Fibroblast of lung (primary cell): ENCODE data around the gene ITGA3. TPM values are rescaled to one million over a fixed set of nuclear protein-coding genes. Genes with fewer than 3 reads are reported as not detected.
A peak's percentile ranks its signal among the peaks of the same experiment; 100 is the strongest.

Experiments
- DNase-seq, 2 donors: peaks; one replicate each; pipeline versions ENCODE4 v3.0.0 to v3.0.0-alpha.2; 2010; ENCODE audit warnings: low read depth in 2 of 2
- H2AFZ ChIP-seq: 2 replicates; pipeline ENCODE4 v1.5.1; 2012; ENCODE audit warnings: low read length, control low read depth, inconsistent platforms
- H3K27ac ChIP-seq: 2 replicates; pipeline ENCODE4 v1.5.1; 2011; ENCODE audit warnings: low read length, control low read depth; ENCODE audit not compliant: insufficient read depth
- H3K27me3 ChIP-seq: 2 replicates; pipeline ENCODE4 v1.5.1; 2011; ENCODE audit warnings: mild to moderate bottlenecking, low read length; ENCODE audit not compliant: control insufficient read depth, insufficient read depth
- H3K36me3 ChIP-seq: 2 replicates; pipeline ENCODE4 v1.5.1; 2011; ENCODE audit warnings: low read length; ENCODE audit not compliant: control insufficient read depth, insufficient read depth
- H3K4me1 ChIP-seq: 2 replicates; pipeline ENCODE4 v1.5.1; 2011; ENCODE audit warnings: low read length; ENCODE audit not compliant: control insufficient read depth, insufficient read depth; ENCODE audit errors: extremely low read depth
- H3K4me2 ChIP-seq: 2 replicates; pipeline ENCODE4 v1.5.1; 2011; ENCODE audit warnings: low read length, control low read depth; ENCODE audit not compliant: insufficient read depth; ENCODE audit errors: extremely low read depth
- H3K4me3 ChIP-seq, 4 experiments: fragments of 200-600 bp in 1 of 4; sonication (generic) in 1 of 4; replicated peaks in 1 of 4; 2 replicates each; pipeline ENCODE4 v1.5.1; 2011 to 2016; ENCODE audit warnings: low read length in 4 of 4, low read depth in 3 of 4, mild to moderate bottlenecking in 3 of 4, control low read depth in 2 of 4, inconsistent platforms in 1 of 4, mixed read lengths in 1 of 4; ENCODE audit not compliant: insufficient read depth in 1 of 4; ENCODE audit errors: control extremely low read depth in 1 of 4
- H3K79me2 ChIP-seq: 2 replicates; pipeline ENCODE4 v1.5.1; 2012; ENCODE audit warnings: mild to moderate bottlenecking, low read length, inconsistent platforms; ENCODE audit not compliant: control insufficient read depth, insufficient read depth
- H3K9ac ChIP-seq: 2 replicates; pipeline ENCODE4 v1.5.1; 2011; ENCODE audit warnings: mild to moderate bottlenecking, low read length, control low read depth; ENCODE audit not compliant: insufficient read depth
- H3K9me3 ChIP-seq: 2 replicates; pipeline ENCODE4 v1.5.1; 2012; ENCODE audit warnings: low read depth, low read length; ENCODE audit not compliant: control insufficient read depth, insufficient read depth
- H4K20me1 ChIP-seq: 2 replicates; pipeline ENCODE4 v1.5.1; 2011; ENCODE audit warnings: low read length; ENCODE audit not compliant: control insufficient read depth, insufficient read depth; ENCODE audit errors: extremely low read depth
- CTCF ChIP-seq, 2 donors: IDR thresholded peaks in 1 of 2; conservative IDR thresholded peaks in 1 of 2; 1 replicate in 1 of 2; 2 replicates in 1 of 2; pipeline ENCODE4 v1.5.1; 2011 to 2012; ENCODE audit warnings: low read length in 2 of 2, control low read depth in 1 of 2, inconsistent platforms in 1 of 2, low read depth in 1 of 2, mild to moderate bottlenecking in 1 of 2
- EZH2 ChIP-seq: IDR thresholded peaks from 2 replicates; pipeline ENCODE4 v1.5.1; 2012; ENCODE audit warnings: low read length, control low read depth, mild to moderate bottlenecking; ENCODE audit errors: missing control alignments
- polyA plus RNA-seq, 2 donors: library from polyadenylated mRNA; depleted of rRNA in 1 of 2; stranded (reverse) in 1 of 2; unstranded in 1 of 2; fragments of >200 nt; gene quantifications; 2 replicates each; pipeline ENCODE4 v1.2.1, GENCODE V29; 2011 to 2012; ENCODE audit warnings: missing spikeins in 1 of 2
- total RNA-seq: library from RNA; depleted of rRNA; stranded (reverse); fragments of >200 nt; gene quantifications from 2 replicates; pipeline ENCODE4 v1.2.1, GENCODE V29; 2014

Gene ITGA3
- total and polyA plus RNA-seq, 2 donors (not counting 1 experiment from before 2014, with no cell fraction given) = 67.3 to 269 TPM

- no peak overlapping the region for H3K4me3 ChIP-seq
- no peaks in the 10 kb centered on the region for H4K20me1 ChIP-seq
- no peak overlapping the region for H2AFZ ChIP-seq
- peaks cover 25% of the 10 kb centered on the region for H3K36me3 ChIP-seq
- H3K4me2 ChIP-seq = no peak overlapping the region
- TF ChIP-seq EZH2 (no peak), CTCF (conservative IDR thresholded peaks at IDR 0.05 in 1 of 2, IDR thresholded peaks at IDR 0.05 in 1 of 2; ENCODE audit: low read depth in 1 of 2, low read length in 2 of 2) (no peak)
- no peaks in the 10 kb centered on the region for H3K27me3 ChIP-seq
- DNase-seq = no peak
- H3K9me3 ChIP-seq = no peaks in the 10 kb centered on the region
- H3K27ac ChIP-seq = no peak overlapping the region
- no peaks in the 10 kb centered on the region for H3K79me2 ChIP-seq
- H3K4me1 ChIP-seq = peaks cover 14% of the 10 kb centered on the region
- H3K9ac ChIP-seq = no peak overlapping the region
Measured at GRCh38 chr17:50133769-50134099, 77.8 kb downstream of the ITGA3 start.

GRCh38 chr17:50134206-50135110 is 78.5 kb downstream of the ITGA3 start:
- DNase-seq = no peak
- Histone ChIP-seq H4K20me1 (no peaks in the 10 kb centered on the region), H2AFZ (no peak overlapping the region), H3K79me2 (no peaks in the 10 kb centered on the region), H3K4me2 (no peak overlapping the region), H3K4me3 (no peak overlapping the region), H3K9ac (no peak overlapping the region), H3K36me3 (peaks cover 32% of the 10 kb centered on the region), H3K9me3 (no peaks in the 10 kb centered on the region), H3K27me3 (no peaks in the 10 kb centered on the region), H3K27ac (no peak overlapping the region), H3K4me1 (peaks cover 14% of the 10 kb centered on the region)
- peak in 1 of 2 donors; percentile 4 for TF ChIP-seq CTCF (conservative IDR thresholded peaks at IDR 0.05 in 1 of 2, IDR thresholded peaks at IDR 0.05 in 1 of 2; ENCODE audit: low read depth in 1 of 2, low read length in 2 of 2)
- no peak for TF ChIP-seq EZH2

GRCh38 chr17:50135316-50136095 is 79.6 kb downstream of the ITGA3 start:
- no peak for TF ChIP-seq EZH2
- DNase-seq = no peak
- H3K27me3 ChIP-seq = no peaks in the 10 kb centered on the region
- H3K4me2 ChIP-seq = no peak overlapping the region
- no peak overlapping the region for H3K4me3 ChIP-seq
- no peaks in the 10 kb centered on the region for H4K20me1 ChIP-seq
- H3K36me3 ChIP-seq = peaks cover 41% of the 10 kb centered on the region
- H2AFZ ChIP-seq = no peak overlapping the region
- H3K4me1 ChIP-seq = peaks cover 14% of the 10 kb centered on the region
- H3K9me3 ChIP-seq = no peaks in the 10 kb centered on the region
- H3K79me2 ChIP-seq = no peaks in the 10 kb centered on the region
- no peak overlapping the region for H3K9ac ChIP-seq
- H3K27ac ChIP-seq = no peak overlapping the region
